ENCODE measurements around the gene MGLL.

The MGLL gene

DNA sequence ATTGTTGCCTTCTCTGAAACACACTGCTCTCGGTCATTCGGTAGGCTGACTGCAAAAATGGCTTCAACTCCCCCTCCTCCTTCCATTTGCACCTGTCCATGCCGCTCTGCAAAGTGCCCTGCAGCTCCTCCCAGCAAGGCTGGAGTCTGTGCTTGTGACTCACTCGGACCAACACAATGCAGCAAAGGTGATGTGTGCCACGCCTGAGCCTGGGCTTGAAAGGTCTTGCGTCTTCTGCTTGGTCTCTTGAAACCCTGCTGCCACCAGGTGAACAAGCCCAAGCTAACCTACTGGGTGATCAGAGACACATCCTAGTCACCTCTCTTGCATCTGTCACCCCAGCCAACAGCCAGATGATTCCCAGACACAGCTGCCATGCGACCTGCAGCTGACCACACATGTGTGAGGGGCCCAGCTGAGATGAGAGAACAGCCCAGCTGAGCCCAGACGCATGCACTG lies 71.1 kb downstream of the MGLL start:
- no peak for TF ChIP-seq CTCF (IDR thresholded peaks at IDR 0.05; ENCODE audit: extremely low read depth, missing control alignments)
- DNase-seq (ENCODE audit: low spot score): no peak

DNA sequence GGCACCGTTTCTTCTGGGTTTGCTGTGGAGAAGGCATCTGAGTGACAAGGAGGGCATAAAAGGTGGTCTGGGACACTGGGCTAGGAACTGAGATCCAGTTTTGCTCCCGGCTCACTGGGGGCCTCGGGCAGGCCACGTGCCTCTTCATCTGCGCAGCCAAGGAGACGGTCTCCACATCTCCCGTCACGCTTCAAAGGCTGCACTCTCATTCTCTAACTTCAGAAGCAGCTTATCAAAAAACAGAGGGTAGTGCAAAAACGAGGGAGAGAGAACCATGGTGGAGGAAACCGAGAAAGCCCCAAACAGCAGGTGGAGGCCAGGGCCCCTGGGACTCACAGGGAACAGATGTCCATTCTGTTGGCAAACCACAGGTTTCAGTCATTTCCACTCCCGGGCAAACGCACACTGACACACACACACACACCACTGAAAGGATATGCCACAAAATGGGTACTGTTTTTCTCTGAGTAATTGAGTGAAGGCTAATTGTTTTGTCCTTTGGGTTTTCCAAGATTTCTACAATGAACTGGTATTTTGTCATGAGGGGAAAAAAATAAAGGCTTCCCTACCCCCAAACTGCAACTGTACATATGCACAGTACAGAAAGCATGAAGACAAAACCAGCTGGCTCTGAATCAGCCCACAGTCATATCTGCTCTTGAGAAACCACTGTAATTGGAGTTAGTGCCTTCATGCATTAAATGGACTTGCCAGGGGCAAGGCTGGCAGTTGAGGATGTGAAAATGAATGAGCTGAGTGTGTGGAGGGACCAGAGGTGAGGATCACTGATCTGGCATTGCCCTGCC lies 71.9 kb downstream of the MGLL start:
- peak; percentile 55 for DNase-seq (ENCODE audit: low spot score)
- TF ChIP-seq CTCF (IDR thresholded peaks at IDR 0.05; ENCODE audit: extremely low read depth, missing control alignments): no peak

DNA sequence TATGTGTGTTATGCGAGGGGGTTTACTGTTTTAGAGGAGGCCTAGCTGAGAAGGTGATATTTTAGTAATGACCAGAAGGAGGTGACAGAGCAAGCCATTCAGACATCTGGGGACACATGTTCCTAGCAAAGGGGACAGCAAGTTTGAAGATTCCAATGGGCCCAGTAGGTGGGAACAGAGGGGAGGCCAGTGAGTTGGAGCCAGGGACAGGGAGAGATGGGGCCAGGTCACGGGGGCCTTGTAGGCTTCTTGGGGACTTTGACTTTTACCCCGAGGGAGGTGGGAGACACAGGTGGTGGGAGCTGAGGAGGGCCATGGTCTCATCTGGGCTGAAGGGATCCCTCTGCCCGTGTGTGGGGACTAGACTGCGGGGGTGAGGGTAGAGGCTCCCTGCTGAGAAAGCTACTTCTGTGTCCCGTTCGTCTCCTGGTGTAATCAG lies 72.5 kb downstream of the MGLL start:
- peak; percentile 44 for DNase-seq (ENCODE audit: low spot score)
- TF ChIP-seq CTCF (IDR thresholded peaks at IDR 0.05; ENCODE audit: extremely low read depth, missing control alignments): peak; percentile 15

GRCh38 chr3:127749361-127749760 lies 73.0 kb downstream of the MGLL start:
- no peak for TF ChIP-seq CTCF (IDR thresholded peaks at IDR 0.05; ENCODE audit: extremely low read depth, missing control alignments)

GRCh38 chr3:127748754-127749327 lies 73.5 kb downstream of the MGLL start:
- TF ChIP-seq CTCF (IDR thresholded peaks at IDR 0.05; ENCODE audit: extremely low read depth, missing control alignments): no peak
- no peak for DNase-seq (ENCODE audit: low spot score)

More at GRCh38 chr3:127749361-127749760, 73.0 kb downstream of the MGLL start:
- DNase-seq (ENCODE audit: low spot score): no peak

GRCh38 chr3:127747751-127748521 lies 74.4 kb downstream of the MGLL start:
- DNase-seq (ENCODE audit: low spot score): no peak
- TF ChIP-seq CTCF (IDR thresholded peaks at IDR 0.05; ENCODE audit: extremely low read depth, missing control alignments): no peak

DNA sequence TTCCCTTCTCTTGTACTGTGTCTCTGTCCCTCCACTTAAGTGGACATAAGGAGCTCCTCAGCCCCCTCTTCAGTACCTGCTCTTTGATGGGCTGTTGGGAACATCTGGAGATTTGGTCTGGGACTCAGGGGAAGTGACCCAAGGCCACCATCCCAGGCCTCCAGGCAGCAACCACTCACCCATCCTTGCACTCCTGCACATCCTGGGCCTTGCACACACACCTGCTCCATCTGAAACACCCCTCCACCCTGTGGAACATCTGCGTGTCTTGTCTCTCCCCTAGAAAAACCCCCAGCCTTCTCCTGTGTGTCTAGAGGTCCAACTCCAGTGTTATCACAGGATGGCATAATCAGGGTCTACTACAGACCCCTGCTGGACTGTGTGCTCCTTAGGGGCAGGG lies 75.2 kb downstream of the MGLL start:
- TF ChIP-seq CTCF (IDR thresholded peaks at IDR 0.05; ENCODE audit: extremely low read depth, missing control alignments): no peak
- no peak for DNase-seq (ENCODE audit: low spot score)

Measured in GM20000 (cell line).